Stimulated activated CD8-positive, alpha-beta memory T cell treated with anti-CD3 and anti-CD28 coated beads, Interleukin-4, amount 100 ng/mL, for 48 hours (primary cell): ENCODE data around the gene EPHA5.

Experiments used
- DNase-seq: peaks from one replicate; pipeline ENCODE4 v3.0.0-alpha.2; 2020

Gene EPHA5

DNA sequence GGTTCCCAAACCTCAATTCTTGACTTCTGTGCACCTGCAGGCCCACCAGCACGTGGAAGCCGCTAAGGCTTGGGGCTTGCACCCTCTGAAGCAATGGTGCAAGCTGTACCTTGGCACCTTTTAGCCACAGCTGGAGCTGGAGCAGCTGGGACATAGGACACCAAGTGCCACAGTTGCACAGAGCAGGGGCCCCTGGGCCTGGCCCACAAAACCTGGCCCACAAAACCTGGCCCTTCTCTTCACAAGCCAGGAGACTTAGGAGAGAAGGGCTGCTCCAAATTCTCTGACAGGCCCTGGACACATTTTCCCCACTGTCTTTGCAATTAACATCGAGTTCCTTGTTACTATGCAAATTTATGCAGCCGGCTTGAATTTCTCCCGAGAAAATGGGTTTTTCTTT is 197.8 kb downstream of the EPHA5 start:
- DNase-seq: no peak

DNA sequence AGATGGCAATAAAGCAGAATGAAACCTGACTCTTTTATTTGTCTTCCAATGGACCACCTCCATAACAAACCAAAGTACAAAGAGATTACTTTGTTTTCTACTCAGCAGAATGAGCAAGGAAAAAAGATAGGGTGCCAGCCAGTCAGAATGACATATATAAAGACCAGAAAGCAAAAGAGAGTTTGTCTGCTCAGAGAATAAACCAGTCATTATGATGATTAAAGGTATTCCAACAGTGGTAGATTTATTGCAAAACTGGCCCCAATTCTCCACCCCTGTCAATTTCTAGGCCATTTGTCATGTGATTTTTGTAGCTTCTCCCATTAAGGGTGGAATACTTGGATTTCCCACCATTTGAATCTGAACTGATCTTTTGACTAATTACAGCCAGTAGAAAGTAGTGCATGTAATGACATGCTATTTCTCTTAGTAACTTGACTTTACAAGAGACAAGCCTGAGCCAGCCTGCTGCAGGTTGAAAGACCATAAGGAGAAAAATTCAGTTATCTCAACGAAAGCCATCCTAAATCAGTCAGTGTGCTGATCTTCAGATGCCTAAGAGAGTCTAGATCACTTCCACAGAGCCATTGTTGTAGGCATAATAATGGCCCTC is 203.1 kb downstream of the EPHA5 start:
- no peak for DNase-seq

DNA sequence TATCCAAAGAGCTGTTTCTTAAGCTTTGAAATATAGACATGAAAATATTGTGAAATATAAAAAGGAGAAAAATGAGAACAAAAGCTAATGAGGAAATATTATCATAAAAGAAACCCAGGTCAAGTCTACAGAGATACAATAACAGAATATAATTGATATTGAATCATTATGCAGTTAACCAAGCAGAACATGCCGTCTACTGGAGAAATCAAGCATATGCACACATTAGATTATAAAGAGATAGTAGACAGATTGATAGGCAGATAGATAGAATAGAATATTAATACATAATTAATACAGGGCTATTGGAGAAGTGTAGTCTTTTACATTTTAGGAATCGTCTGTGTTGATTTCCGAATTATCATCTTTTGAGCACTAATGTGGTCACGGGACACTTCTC is 208.5 kb downstream of the EPHA5 start:
- no peak for DNase-seq

GRCh38 chr4:65457011-65457410 is 213.3 kb downstream of the EPHA5 start:
- no peak for DNase-seq

- DNase-seq: no peak
These were observed 213.7 kb downstream of the EPHA5 start for GRCh38 chr4:65456579-65456978.

- DNase-seq: no peak
These were observed 216.9 kb downstream of the EPHA5 start for GRCh38 chr4:65453398-65453797.

- DNase-seq: no peak
These were observed 219.4 kb downstream of the EPHA5 start for GRCh38 chr4:65450899-65451298.

DNA sequence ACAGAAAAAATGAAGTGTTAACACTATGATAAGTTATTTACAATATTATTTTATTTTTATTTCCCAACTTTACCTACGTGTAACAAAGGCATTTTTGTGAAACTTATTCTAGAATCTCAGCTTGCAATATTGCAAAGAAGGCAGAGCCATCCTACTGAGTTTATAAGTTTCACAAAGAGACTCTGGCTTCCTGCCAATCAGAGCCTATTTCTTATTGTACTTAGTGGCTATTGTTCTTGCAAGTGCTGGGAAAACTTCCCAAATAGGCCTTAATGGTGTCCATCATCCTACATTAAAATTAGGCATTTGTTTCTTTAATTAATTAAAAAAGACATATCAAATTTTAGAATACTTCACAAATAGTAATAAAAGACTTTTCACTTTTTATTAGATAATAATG is 233.2 kb downstream of the EPHA5 start:
- DNase-seq: no peak

DNA sequence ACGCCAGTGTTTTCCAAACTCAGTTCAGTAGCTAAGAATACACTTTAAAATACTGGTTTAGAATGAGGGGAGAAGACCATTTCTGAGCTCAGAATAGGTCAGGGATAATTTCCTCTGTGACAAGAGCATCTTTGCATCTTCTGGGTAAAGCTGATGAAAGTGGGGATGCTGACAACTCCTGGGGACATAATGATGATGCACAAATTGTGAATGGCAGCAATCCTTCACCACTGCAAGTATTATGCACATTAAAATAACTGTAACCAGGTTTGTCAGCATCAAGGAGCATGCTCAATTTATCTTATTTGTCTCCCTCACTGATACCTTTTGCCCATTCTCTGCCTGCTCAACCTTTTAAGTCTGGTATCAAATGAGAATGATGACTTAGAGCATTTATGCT is 248.2 kb downstream of the EPHA5 start:
- no peak for DNase-seq

- DNase-seq: no peak
These were observed 250.3 kb downstream of the EPHA5 start for GRCh38 chr4:65420036-65420435.

DNA sequence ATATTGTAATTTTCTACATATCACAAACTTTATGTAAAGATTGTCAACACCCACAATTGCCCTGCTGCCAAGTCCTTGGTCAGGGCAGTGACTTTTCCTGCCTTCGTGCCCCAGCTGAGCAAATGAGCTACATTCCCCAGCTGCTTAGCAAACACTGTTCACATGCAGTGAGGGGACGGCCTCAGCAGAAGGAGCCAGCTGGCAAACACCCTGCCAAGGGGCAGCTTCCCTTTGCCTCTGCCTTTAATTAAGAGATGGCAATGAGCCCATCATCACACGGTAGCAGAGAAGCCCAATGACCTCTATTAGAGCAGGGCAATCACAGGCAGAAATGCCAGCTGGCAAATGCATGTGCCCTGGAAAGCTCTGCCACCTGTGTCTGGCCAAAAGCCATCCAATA is 253.4 kb downstream of the EPHA5 start:
- DNase-seq: no peak

DNA sequence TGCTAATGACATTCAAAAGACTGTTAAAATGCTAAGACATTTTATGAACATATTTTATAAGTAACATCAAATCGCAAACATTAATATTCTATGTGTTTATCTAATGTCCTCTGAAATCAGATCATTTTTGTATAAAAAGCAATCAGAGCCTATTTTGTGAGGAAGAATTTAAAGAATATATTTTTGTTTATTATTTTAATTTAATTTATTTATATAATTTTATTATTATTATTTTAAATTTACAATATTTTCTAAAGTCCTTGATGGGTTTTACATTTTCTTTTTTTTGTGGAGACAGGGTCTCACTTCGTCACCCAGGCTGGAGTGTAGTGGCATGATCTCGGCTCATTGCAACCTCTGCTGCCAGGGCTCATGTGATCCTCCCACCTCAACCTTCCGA is 262.8 kb downstream of the EPHA5 start:
- no peak for DNase-seq

DNA sequence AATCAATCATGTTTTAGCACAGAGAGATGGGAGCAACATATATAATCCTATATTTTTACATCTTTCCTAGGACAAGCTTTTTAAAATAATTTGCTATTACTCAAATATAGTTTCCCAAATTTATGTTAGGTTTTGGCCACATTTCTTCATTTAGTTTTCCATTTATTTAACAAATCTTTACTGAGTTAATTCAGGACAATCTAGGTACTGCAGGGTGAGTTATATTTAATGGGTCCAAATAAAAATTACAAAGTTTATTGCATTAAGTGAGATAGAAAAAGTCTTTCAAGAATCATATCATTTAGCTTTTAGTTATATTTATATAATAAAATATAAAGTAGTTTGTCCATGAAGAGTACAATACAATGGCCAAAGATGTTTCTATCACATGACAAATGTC is 269.2 kb downstream of the EPHA5 start:
- DNase-seq: no peak

DNA sequence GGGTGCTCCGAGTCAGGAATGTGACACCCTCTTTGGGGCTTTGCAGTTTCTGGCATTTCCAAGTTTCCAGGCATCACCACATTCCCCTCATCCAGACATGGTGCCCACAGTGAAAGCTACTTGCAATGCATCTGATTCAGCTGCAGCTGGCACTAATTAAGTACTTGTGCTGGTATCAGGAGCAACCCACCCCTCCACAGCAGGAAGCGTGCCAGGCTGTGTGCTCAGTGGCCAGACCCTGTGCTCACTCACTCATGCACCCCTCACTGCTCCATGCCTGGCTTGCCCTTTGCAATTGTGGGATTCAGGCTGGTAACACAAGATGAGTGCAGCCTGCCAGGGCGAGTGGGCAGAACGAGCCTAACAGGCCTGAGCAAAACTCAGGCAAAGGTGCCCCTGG is 271.2 kb downstream of the EPHA5 start:
- DNase-seq: no peak

DNA sequence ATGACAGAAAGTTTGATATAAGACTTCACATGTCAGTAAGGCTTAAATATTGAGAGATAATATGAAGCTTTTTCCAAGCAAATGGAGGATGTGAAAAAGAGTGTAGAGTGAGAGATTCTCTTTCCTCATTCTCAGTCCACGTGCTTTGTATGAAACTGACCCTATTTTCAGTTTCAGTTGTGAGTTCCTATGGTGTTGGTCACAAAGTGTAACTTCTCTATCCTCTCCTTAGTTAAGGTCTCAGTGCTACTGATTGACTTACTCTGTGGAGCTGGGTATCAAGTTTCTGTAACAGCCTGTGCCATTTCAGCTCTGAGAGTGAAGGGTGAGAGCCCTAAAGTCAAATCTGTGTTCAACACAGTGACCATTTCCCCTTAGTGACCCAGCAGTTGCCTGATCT is 277.2 kb downstream of the EPHA5 start:
- DNase-seq: no peak

DNA sequence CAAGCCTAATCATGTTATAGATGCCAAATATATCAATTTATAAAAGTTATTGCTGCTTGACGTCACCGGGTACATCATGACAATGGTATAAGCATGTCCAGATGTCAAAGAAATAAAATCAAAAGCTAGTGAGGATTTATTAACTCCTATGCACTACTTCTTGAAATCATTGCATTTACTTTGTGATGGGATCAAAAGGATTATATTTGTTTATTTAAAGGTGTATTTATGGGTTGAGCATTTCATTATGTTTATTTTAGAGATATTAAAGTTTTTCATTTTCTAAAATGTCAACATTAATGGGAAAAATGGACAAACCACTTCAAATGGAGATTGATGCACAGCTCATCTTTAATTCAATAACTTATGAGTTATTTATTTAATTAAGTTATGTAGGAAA is 277.8 kb downstream of the EPHA5 start:
- DNase-seq: no peak

- DNase-seq: no peak
These were observed 278.5 kb downstream of the EPHA5 start for GRCh38 chr4:65391814-65392213.

- no peak for DNase-seq
These were observed 278.9 kb downstream of the EPHA5 start for GRCh38 chr4:65391382-65391781.

- DNase-seq: no peak
These were observed 283.4 kb downstream of the EPHA5 start for GRCh38 chr4:65386927-65387326.

- DNase-seq: no peak
These were observed 286.5 kb downstream of the EPHA5 start for GRCh38 chr4:65383589-65384305.

GRCh38 chr4:65381648-65382047 is 288.6 kb downstream of the EPHA5 start:
- no peak for DNase-seq

- DNase-seq: no peak
These were observed 299.6 kb downstream of the EPHA5 start for GRCh38 chr4:65370709-65371108.

GRCh38 chr4:65367306-65367705 is 303.0 kb downstream of the EPHA5 start:
- DNase-seq: no peak

GRCh38 chr4:65358914-65359313 is 311.4 kb downstream of the EPHA5 start:
- DNase-seq: no peak

- DNase-seq: no peak
These were observed 317.2 kb downstream of the EPHA5 start for GRCh38 chr4:65353098-65353497.
